ENCODE results near the gene UBE2S.

- TF ChIP-seq POLR2A (IDR thresholded peaks at IDR 0.05), result no peak
- TF ChIP-seq CTCF (IDR thresholded peaks at IDR 0.05), result no peak
- TF ChIP-seq POLR2AphosphoS5 (IDR thresholded peaks at IDR 0.05), result no peak
Measured at GRCh38 chr19:55451965-55452748, 44.6 kb upstream of the UBE2S start.
